GM19351 (cell line): Measurements from ENCODE around the gene TTC28.
"Not testable (repeated sequence)": the region's sequence is repeated elsewhere in the genome, so short reads cannot be mapped to it uniquely, and the experiment has no call there.

Experiments
- ATAC-seq: cut with Tn5 transposase; IDR thresholded peaks from one replicate; pipeline ENCODE4 v1.9.1; 2021; ENCODE audit warnings: mild to moderate bottlenecking, moderate library complexity; ENCODE audit not compliant: unreplicated experiment

The TTC28 gene

GRCh38 chr22:28608546-28608945 is 71.1 kb downstream of the TTC28 start:
- ATAC-seq = no peak

GRCh38 chr22:28607795-28608194 is 71.8 kb downstream of the TTC28 start:
- ATAC-seq = no peak

- ATAC-seq = no peak
Observed at GRCh38 chr22:28604966-28605761, 74.5 kb downstream of the TTC28 start.

- ATAC-seq = no peak
Observed at GRCh38 chr22:28601915-28602314, 77.7 kb downstream of the TTC28 start.

GRCh38 chr22:28600546-28601143 is 79.0 kb downstream of the TTC28 start:
- no peak for ATAC-seq

GRCh38 chr22:28599693-28600092 is 79.9 kb downstream of the TTC28 start:
- no peak for ATAC-seq

GRCh38 chr22:28597665-28598064 is 82.0 kb downstream of the TTC28 start:
- no peak for ATAC-seq

- no peak for ATAC-seq
Observed at GRCh38 chr22:28594797-28595462, 84.7 kb downstream of the TTC28 start.

- no peak for ATAC-seq
Observed at GRCh38 chr22:28594076-28594796, 85.4 kb downstream of the TTC28 start.

GRCh38 chr22:28593299-28593698 is 86.3 kb downstream of the TTC28 start:
- no peak for ATAC-seq

- ATAC-seq = no peak
Observed at GRCh38 chr22:28589102-28589750, 90.4 kb downstream of the TTC28 start.

GRCh38 chr22:28585324-28585723 is 94.3 kb downstream of the TTC28 start:
- no peak for ATAC-seq

GRCh38 chr22:28582806-28583205 is 96.8 kb downstream of the TTC28 start:
- no peak for ATAC-seq

GRCh38 chr22:28581016-28581415 is 98.6 kb downstream of the TTC28 start:
- no peak for ATAC-seq

- ATAC-seq = no peak
Observed at GRCh38 chr22:28576162-28576561, 103.5 kb downstream of the TTC28 start.

GRCh38 chr22:28574159-28574788 is 105.4 kb downstream of the TTC28 start:
- no peak for ATAC-seq

- ATAC-seq = no peak
Observed at GRCh38 chr22:28570696-28571373, 108.8 kb downstream of the TTC28 start.

GRCh38 chr22:28568974-28569373 is 110.7 kb downstream of the TTC28 start:
- ATAC-seq = not testable (repeated sequence)

- ATAC-seq = no peak
Observed at GRCh38 chr22:28568099-28568498, 111.5 kb downstream of the TTC28 start.
